Measurements from ENCODE around the gene LRRC28. TPM values are rescaled to one million over a fixed set of nuclear protein-coding genes. Genes with fewer than 3 reads are reported as not detected.

LRRC28 gene
- total RNA-seq, 1 experiment from 2014 or later: 21.4 TPM

- intact Hi-C loops (cut with micrococcal nuclease): no loop called here
- DNase-seq (ENCODE audit: low read depth, low spot score): no peak
- H3K9ac ChIP-seq (ENCODE audit: low read length): peak overlapping the region; percentile 26; the same call in 1 of the 2 replicates
- ChIA-PET RAD21 (ENCODE audit: low non-redundant PET in 1 of 2, low total read pairs in 2 of 2, uncharacterized antibody in 2 of 2, unreplicated experiment in 2 of 2) (no interaction called here), POLR2A (no interaction called here), CTCF (no interaction called here)
- peaks cover 32 to 37% of the 10 kb centered on the region in 2 experiments for H3K4me1 ChIP-seq (ENCODE audit: control insufficient read depth in 1 of 2, insufficient read depth in 2 of 2, low read length in 2 of 2)
- no TSS peak for BruUV-seq (replicated peaks)
- TF ChIP-seq EZH2 (IDR thresholded peaks at IDR 0.05): no peak
- TF ChIP-seq EZH2phosphoT487 (IDR thresholded peaks at IDR 0.05; ENCODE audit: borderline replicate concordance): no peak
- no peak for TF ChIP-seq POLR2AphosphoS5 (IDR thresholded peaks at IDR 0.05; ENCODE audit: low read depth, low read length)
- no peak for TF ChIP-seq ELF1 (IDR thresholded peaks at IDR 0.05; ENCODE audit: borderline replicate concordance, low read depth)
- TF ChIP-seq REST (IDR thresholded peaks at IDR 0.05; ENCODE audit: low read depth): no peak
- TF ChIP-seq ZNF274 (IDR thresholded peaks at IDR 0.05; ENCODE audit: low read depth, low read length): no peak
- TF ChIP-seq TCF7L2 (IDR thresholded peaks at IDR 0.05; ENCODE audit: borderline replicate concordance, extremely low read depth, insufficient read depth, insufficient read length): no peak
- no peak for TF ChIP-seq ZFX (IDR thresholded peaks at IDR 0.05)
- no peak for TF ChIP-seq CTCF (IDR thresholded peaks at IDR 0.05 in 2 of 3, conservative IDR thresholded peaks at IDR 0.05 in 1 of 3; ENCODE audit: borderline replicate concordance in 1 of 3, insufficient read depth in 1 of 3, low read depth in 2 of 3, low read length in 2 of 3)
- no peak for TF ChIP-seq SIN3A (IDR thresholded peaks at IDR 0.05; ENCODE audit: low read depth)
- TF ChIP-seq CEBPB (IDR thresholded peaks at IDR 0.05; ENCODE audit: low read depth): no peak
- no peak for TF ChIP-seq YY1 (IDR thresholded peaks at IDR 0.05; ENCODE audit: extremely low read depth, insufficient replicate concordance, low read depth, low read length)
- no peak for TF ChIP-seq FOSL1 (IDR thresholded peaks at IDR 0.05; ENCODE audit: low read depth)
- TF ChIP-seq ZBTB33 (IDR thresholded peaks at IDR 0.05; ENCODE audit: extremely low read depth, insufficient replicate concordance, low read length): no peak
- TF ChIP-seq ATF3 (IDR thresholded peaks at IDR 0.05): no peak
- TF ChIP-seq SRF (IDR thresholded peaks at IDR 0.05; ENCODE audit: low read depth): no peak
- TF ChIP-seq EGR1 (IDR thresholded peaks at IDR 0.05; ENCODE audit: low read depth): no peak
- H4K20me1 ChIP-seq (ENCODE audit: insufficient read depth): no peaks in the 10 kb centered on the region
- H3K9me3 ChIP-seq (ENCODE audit: control insufficient read depth in 1 of 2, insufficient read depth in 1 of 2, low read depth in 1 of 2, low read length in 2 of 2): no peaks in the 10 kb centered on the region
- H3K4me3 ChIP-seq (replicated peaks in 1 of 2; ENCODE audit: low read depth in 1 of 2, low read length in 2 of 2): no peak overlapping the region
- no peaks in the 10 kb centered on the region for H3K9me2 ChIP-seq (ENCODE audit: insufficient read depth)
- no peaks in the 10 kb centered on the region for H3K36me3 ChIP-seq (ENCODE audit: control insufficient read depth in 1 of 2, insufficient read depth in 2 of 2, low read length in 2 of 2)
- ATAC-seq: no peak
- H3K27ac ChIP-seq (ENCODE audit: low read depth, low read length): no peak overlapping the region
- peak overlapping the region; percentile 74; the same call in 1 of the 2 replicates for H3K4me2 ChIP-seq (ENCODE audit: low read length)
- H3K79me2 ChIP-seq (ENCODE audit: insufficient read depth, low read length): no peaks in the 10 kb centered on the region
- peak overlapping the region; percentile 65 for H2AFZ ChIP-seq (ENCODE audit: low read depth, low read length, poor library complexity, severe bottlenecking)
- H3K27me3 ChIP-seq (ENCODE audit: insufficient read depth, low read length): no peaks in the 10 kb centered on the region
Observed at GRCh38 chr15:99435877-99436541, 184.7 kb downstream of the LRRC28 start.

Data from HCT116 (cell line).